Measurements from ENCODE around the gene TBC1D1. TPM values are rescaled to one million over a fixed set of nuclear protein-coding genes. Genes with fewer than 3 reads are reported as not detected.

The TBC1D1 gene
- total and polyA plus RNA-seq, 2 experiments from 2014 or later: 53.9 to 151 TPM

- Histone ChIP-seq H3K9me2 (ENCODE audit: insufficient read depth) (no peaks in the 10 kb centered on the region), H3K4me3 (no peak overlapping the region), H3K79me2 (replicated peaks; ENCODE audit: insufficient read depth) (no peaks in the 10 kb centered on the region), H4K20me1 (replicated peaks; ENCODE audit: insufficient read depth) (no peaks in the 10 kb centered on the region), H3K4me2 (no peak overlapping the region), H3K36me3 (ENCODE audit: insufficient read depth) (0 out of 2 replicates have a peak, but pooled peaks cover 4% of the 10 kb centered on the region), H3F3A (replicated peaks; ENCODE audit: low read depth) (no peaks in the 10 kb centered on the region), H3K27ac (ENCODE audit: low read depth) (no peak overlapping the region), H3K27me3 (ENCODE audit: insufficient read depth) (no peaks in the 10 kb centered on the region), H3K4me1 (ENCODE audit: insufficient read depth) (no peaks in the 10 kb centered on the region), H2AFZ (no peak overlapping the region)
- no peak overlapping the region for H3K27ac Mint-ChIP-seq
- peaks cover 48% of the 10 kb centered on the region for H3K9me3 Mint-ChIP-seq
- peaks cover 3% of the 10 kb centered on the region for H3K4me1 Mint-ChIP-seq
- peaks cover 44% of the 10 kb centered on the region for H3K36me3 Mint-ChIP-seq (ENCODE audit: low read depth)
- ATAC-seq (no peak), DNase-seq (ENCODE audit: low spot score) (no peak)
- no peak overlapping the region for H3K4me3 Mint-ChIP-seq
- TF ChIP-seq, protein P1, sequence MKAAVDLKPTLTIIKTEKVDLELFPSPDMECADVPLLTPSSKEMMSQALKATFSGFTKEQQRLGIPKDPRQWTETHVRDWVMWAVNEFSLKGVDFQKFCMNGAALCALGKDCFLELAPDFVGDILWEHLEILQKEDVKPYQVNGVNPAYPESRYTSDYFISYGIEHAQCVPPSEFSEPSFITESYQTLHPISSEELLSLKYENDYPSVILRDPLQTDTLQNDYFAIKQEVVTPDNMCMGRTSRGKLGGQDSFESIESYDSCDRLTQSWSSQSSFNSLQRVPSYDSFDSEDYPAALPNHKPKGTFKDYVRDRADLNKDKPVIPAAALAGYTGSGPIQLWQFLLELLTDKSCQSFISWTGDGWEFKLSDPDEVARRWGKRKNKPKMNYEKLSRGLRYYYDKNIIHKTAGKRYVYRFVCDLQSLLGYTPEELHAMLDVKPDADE (IDR thresholded peaks at IDR 0.05): no peak
- TF ChIP-seq ZNF114 (CRISPR knock-in tag; IDR thresholded peaks at IDR 0.05) (no peak), ZNF331 (CRISPR knock-in tag; IDR thresholded peaks at IDR 0.05; ENCODE audit: low read depth) (no peak), EZH2phosphoT487 (IDR thresholded peaks at IDR 0.05; ENCODE audit: unreplicated experiment) (no peak)
- peaks cover 2% of the 10 kb centered on the region for H3K27me3 Mint-ChIP-seq (ENCODE audit: insufficient read depth, low read depth, poor library complexity)
These were observed 290.4 kb downstream of the TBC1D1 start for GRCh38 chr4:38181286-38181685.

- Histone ChIP-seq H3K9me2 (ENCODE audit: insufficient read depth) (no peaks in the 10 kb centered on the region), H3K4me1 (ENCODE audit: insufficient read depth) (no peaks in the 10 kb centered on the region), H3K4me2 (no peak overlapping the region), H3K36me3 (ENCODE audit: insufficient read depth) (0 out of 2 replicates have a peak, but pooled peaks cover 4% of the 10 kb centered on the region), H3F3A (replicated peaks; ENCODE audit: low read depth) (no peaks in the 10 kb centered on the region), H3K79me2 (replicated peaks; ENCODE audit: insufficient read depth) (no peaks in the 10 kb centered on the region), H3K27me3 (ENCODE audit: insufficient read depth) (no peaks in the 10 kb centered on the region), H4K20me1 (replicated peaks; ENCODE audit: insufficient read depth) (no peaks in the 10 kb centered on the region), H2AFZ (no peak overlapping the region), H3K4me3 (no peak overlapping the region), H3K27ac (ENCODE audit: low read depth) (no peak overlapping the region)
- no peak overlapping the region for H3K4me3 Mint-ChIP-seq
- H3K27me3 Mint-ChIP-seq (ENCODE audit: insufficient read depth, low read depth, poor library complexity): no peaks in the 10 kb centered on the region
- H3K9me3 Mint-ChIP-seq: peaks cover 48% of the 10 kb centered on the region
- peaks cover 3% of the 10 kb centered on the region for H3K4me1 Mint-ChIP-seq
- ATAC-seq (no peak), DNase-seq (ENCODE audit: low spot score) (no peak)
- H3K27ac Mint-ChIP-seq: no peak overlapping the region
- peaks cover 44% of the 10 kb centered on the region for H3K36me3 Mint-ChIP-seq (ENCODE audit: low read depth)
- TF ChIP-seq EZH2phosphoT487 (IDR thresholded peaks at IDR 0.05; ENCODE audit: unreplicated experiment) (no peak), STAT1 (IDR thresholded peaks at IDR 0.05; ENCODE audit: unreplicated experiment) (no peak), ZNF114 (CRISPR knock-in tag; IDR thresholded peaks at IDR 0.05) (no peak), ZNF331 (CRISPR knock-in tag; IDR thresholded peaks at IDR 0.05; ENCODE audit: low read depth) (no peak), CREB1 (CRISPR knock-in tag; IDR thresholded peaks at IDR 0.05; ENCODE audit: low read depth) (no peak), JUNB (IDR thresholded peaks at IDR 0.05; ENCODE audit: unreplicated experiment) (no peak)
- TF ChIP-seq, protein P2, sequence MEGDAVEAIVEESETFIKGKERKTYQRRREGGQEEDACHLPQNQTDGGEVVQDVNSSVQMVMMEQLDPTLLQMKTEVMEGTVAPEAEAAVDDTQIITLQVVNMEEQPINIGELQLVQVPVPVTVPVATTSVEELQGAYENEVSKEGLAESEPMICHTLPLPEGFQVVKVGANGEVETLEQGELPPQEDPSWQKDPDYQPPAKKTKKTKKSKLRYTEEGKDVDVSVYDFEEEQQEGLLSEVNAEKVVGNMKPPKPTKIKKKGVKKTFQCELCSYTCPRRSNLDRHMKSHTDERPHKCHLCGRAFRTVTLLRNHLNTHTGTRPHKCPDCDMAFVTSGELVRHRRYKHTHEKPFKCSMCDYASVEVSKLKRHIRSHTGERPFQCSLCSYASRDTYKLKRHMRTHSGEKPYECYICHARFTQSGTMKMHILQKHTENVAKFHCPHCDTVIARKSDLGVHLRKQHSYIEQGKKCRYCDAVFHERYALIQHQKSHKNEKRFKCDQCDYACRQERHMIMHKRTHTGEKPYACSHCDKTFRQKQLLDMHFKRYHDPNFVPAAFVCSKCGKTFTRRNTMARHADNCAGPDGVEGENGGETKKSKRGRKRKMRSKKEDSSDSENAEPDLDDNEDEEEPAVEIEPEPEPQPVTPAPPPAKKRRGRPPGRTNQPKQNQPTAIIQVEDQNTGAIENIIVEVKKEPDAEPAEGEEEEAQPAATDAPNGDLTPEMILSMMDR (conservative IDR thresholded peaks at IDR 0.05; ENCODE audit: low read depth in 2 of 2): no peak
- TF ChIP-seq, protein P1 (IDR thresholded peaks at IDR 0.05): no peak
- TF ChIP-seq, protein P3, sequence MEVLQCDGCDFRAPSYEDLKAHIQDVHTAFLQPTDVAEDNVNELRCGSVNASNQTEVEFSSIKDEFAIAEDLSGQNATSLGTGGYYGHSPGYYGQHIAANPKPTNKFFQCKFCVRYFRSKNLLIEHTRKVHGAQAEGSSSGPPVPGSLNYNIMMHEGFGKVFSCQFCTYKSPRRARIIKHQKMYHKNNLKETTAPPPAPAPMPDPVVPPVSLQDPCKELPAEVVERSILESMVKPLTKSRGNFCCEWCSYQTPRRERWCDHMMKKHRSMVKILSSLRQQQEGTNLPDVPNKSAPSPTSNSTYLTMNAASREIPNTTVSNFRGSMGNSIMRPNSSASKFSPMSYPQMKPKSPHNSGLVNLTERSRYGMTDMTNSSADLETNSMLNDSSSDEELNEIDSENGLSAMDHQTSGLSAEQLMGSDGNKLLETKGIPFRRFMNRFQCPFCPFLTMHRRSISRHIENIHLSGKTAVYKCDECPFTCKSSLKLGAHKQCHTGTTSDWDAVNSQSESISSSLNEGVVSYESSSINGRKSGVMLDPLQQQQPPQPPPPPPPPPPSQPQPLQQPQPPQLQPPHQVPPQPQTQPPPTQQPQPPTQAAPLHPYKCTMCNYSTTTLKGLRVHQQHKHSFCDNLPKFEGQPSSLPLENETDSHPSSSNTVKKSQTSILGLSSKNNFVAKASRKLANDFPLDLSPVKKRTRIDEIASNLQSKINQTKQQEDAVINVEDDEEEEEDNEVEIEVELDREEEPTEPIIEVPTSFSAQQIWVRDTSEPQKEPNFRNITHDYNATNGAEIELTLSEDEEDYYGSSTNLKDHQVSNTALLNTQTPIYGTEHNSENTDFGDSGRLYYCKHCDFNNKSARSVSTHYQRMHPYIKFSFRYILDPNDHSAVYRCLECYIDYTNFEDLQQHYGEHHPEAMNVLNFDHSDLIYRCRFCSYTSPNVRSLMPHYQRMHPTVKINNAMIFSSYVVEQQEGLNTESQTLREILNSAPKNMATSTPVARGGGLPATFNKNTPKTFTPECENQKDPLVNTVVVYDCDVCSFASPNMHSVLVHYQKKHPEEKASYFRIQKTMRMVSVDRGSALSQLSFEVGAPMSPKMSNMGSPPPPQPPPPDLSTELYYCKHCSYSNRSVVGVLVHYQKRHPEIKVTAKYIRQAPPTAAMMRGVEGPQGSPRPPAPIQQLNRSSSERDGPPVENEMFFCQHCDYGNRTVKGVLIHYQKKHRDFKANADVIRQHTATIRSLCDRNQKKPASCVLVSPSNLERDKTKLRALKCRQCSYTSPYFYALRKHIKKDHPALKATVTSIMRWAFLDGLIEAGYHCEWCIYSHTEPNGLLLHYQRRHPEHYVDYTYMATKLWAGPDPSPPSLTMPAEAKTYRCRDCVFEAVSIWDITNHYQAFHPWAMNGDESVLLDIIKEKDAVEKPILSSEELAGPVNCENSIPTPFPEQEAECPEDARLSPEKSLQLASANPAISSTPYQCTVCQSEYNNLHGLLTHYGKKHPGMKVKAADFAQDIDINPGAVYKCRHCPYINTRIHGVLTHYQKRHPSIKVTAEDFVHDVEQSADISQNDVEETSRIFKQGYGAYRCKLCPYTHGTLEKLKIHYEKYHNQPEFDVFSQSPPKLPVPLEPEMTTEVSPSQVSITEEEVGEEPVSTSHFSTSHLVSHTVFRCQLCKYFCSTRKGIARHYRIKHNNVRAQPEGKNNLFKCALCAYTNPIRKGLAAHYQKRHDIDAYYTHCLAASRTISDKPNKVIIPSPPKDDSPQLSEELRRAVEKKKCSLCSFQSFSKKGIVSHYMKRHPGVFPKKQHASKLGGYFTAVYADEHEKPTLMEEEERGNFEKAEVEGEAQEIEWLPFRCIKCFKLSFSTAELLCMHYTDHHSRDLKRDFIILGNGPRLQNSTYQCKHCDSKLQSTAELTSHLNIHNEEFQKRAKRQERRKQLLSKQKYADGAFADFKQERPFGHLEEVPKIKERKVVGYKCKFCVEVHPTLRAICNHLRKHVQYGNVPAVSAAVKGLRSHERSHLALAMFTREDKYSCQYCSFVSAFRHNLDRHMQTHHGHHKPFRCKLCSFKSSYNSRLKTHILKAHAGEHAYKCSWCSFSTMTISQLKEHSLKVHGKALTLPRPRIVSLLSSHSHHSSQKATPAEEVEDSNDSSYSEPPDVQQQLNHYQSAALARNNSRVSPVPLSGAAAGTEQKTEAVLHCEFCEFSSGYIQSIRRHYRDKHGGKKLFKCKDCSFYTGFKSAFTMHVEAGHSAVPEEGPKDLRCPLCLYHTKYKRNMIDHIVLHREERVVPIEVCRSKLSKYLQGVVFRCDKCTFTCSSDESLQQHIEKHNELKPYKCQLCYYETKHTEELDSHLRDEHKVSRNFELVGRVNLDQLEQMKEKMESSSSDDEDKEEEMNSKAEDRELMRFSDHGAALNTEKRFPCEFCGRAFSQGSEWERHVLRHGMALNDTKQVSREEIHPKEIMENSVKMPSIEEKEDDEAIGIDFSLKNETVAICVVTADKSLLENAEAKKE (CRISPR knock-in tag; IDR thresholded peaks at IDR 0.05): no peak
These were observed 291.6 kb downstream of the TBC1D1 start for GRCh38 chr4:38182334-38182998.

All from GM23338 (cell line).